Measurements from ENCODE around the gene ERCC2.
A peak's percentile ranks its signal among the peaks of the same experiment; 100 is the strongest.
"Not testable (repeated sequence)": the region's sequence is repeated elsewhere in the genome, so short reads cannot be mapped to it uniquely, and the experiment has no call there.

Gene ERCC2

DNA sequence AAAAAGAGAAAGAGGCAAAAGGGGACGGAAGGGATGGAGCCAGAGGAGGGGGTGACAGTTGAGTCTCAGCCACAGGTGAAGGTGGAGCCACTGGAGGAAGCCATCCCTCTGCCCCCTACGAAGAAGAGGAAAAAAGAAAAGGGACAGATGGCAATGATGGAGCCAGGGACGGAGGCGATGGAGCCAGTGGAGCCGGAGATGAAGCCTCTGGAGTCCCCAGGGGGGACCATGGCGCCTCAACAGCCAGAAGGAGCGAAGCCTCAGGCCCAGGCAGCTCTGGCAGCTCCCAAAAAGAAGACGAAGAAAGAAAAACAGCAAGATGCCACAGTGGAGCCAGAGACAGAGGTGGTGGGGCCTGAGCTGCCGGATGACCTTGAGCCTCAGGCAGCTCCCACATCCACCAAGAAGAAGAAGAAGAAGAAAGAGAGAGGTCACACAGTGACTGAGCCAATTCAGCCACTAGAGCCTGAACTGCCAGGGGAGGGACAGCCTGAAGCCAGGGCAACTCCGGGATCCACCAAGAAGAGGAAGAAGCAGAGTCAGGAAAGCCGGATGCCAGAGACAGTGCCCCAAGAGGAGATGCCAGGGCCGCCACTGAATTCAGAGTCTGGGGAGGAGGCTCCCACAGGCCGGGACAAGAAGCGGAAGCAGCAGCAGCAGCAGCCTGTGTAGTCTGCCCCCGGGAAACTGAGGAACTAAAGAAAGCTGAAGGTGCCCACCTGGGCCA, 38.6 kb upstream of the ERCC2 start:
- DNase-seq (ENCODE audit: insufficient read length, low spot score): no peak
- no peak for FAIRE-seq
- no peak for TF ChIP-seq POU2F2 (IDR thresholded peaks at IDR 0.05; ENCODE audit: low read depth, low read length)
- TF ChIP-seq TAF1 (IDR thresholded peaks at IDR 0.05; ENCODE audit: low read depth, low read length): no peak
- TF ChIP-seq POLR2AphosphoS5 (IDR thresholded peaks at IDR 0.05; ENCODE audit: low read depth, low read length): no peak
- TF ChIP-seq PAX5 (IDR thresholded peaks at IDR 0.05; ENCODE audit: insufficient read depth, low read length, severe bottlenecking): no peak

DNA sequence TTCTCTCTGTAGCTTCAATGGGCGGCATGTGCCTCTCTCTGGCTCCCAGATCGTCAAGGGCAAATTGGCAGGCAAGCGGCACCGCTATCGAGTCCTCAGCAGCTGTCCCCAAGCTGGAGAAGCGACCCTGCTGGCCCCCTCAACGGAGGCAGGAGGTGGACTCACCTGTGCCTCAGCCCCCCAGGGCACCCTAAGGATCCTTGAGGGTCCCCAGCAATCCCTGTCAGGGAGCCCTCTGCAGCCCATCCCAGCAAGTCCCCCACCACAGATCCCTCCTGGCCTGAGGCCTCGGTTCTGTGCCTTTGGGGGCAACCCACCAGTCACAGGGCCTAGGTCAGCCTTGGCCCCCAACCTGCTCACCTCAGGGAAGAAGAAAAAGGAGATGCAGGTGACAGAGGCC, 37.7 kb upstream of the ERCC2 start:
- DNase-seq (ENCODE audit: insufficient read length, low spot score) (no peak), FAIRE-seq (no peak)
- no peak for TF ChIP-seq PAX5 (IDR thresholded peaks at IDR 0.05; ENCODE audit: insufficient read depth, low read length, severe bottlenecking)
- no peak for TF ChIP-seq POLR2A (IDR thresholded peaks at IDR 0.05; ENCODE audit: low read depth, low read length)
- no peak for TF ChIP-seq POLR2AphosphoS5 (IDR thresholded peaks at IDR 0.05; ENCODE audit: low read depth, low read length)
- no peak for TF ChIP-seq SPI1 (IDR thresholded peaks at IDR 0.05; ENCODE audit: low read depth, low read length)
- TF ChIP-seq TAF1 (IDR thresholded peaks at IDR 0.05; ENCODE audit: low read depth, low read length): no peak

DNA sequence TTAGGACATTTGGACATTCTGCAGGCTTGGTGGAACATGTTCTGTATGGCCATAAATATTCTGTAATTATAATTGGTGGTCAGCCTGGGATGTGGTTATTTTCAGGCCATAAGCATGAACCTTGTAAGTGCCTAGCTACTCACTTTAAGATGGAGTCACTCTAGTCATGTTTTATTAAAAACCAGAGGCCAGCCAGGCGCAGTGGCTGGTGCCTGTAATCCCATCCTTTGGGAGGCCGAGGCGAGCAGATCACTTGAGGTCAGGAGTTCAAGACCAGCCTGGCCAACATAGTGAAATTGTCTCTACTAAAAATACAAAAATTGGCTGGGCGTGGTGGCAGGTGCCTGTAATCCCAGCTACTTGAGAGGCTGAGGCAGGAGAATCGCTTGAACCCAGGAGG, 37.2 kb upstream of the ERCC2 start:
- not testable (repeated sequence) for FAIRE-seq

DNA sequence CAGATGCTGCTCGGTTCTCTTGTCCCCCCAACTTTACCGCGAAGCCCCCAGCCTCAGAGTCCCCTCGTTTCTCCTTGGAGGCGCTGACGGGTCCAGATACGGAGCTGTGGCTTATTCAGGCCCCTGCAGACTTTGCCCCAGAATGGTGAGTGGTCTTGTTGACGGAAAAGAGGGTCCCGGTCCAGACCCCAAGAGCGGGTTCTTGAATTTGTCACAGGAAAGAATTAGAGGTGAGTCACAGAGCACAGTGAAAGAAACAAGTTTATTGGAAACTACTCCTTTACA, 36.7 kb upstream of the ERCC2 start:
- TF ChIP-seq PAX5 (IDR thresholded peaks at IDR 0.05; ENCODE audit: insufficient read depth, low read length, severe bottlenecking) (no peak), POU2F2 (IDR thresholded peaks at IDR 0.05; ENCODE audit: low read depth, low read length) (no peak), POLR2A (IDR thresholded peaks at IDR 0.05; ENCODE audit: low read depth, low read length) (no peak), SPI1 (IDR thresholded peaks at IDR 0.05; ENCODE audit: low read depth, low read length) (no peak), POLR2AphosphoS5 (IDR thresholded peaks at IDR 0.05; ENCODE audit: low read depth, low read length) (no peak), TAF1 (IDR thresholded peaks at IDR 0.05; ENCODE audit: low read depth, low read length) (no peak)
- DNase-seq (ENCODE audit: insufficient read length, low spot score) (no peak), FAIRE-seq (no peak)

More for the DNA sequence above, 37.2 kb upstream of the ERCC2 start:
- not testable (repeated sequence) for DNase-seq (ENCODE audit: insufficient read length, low spot score)

DNA sequence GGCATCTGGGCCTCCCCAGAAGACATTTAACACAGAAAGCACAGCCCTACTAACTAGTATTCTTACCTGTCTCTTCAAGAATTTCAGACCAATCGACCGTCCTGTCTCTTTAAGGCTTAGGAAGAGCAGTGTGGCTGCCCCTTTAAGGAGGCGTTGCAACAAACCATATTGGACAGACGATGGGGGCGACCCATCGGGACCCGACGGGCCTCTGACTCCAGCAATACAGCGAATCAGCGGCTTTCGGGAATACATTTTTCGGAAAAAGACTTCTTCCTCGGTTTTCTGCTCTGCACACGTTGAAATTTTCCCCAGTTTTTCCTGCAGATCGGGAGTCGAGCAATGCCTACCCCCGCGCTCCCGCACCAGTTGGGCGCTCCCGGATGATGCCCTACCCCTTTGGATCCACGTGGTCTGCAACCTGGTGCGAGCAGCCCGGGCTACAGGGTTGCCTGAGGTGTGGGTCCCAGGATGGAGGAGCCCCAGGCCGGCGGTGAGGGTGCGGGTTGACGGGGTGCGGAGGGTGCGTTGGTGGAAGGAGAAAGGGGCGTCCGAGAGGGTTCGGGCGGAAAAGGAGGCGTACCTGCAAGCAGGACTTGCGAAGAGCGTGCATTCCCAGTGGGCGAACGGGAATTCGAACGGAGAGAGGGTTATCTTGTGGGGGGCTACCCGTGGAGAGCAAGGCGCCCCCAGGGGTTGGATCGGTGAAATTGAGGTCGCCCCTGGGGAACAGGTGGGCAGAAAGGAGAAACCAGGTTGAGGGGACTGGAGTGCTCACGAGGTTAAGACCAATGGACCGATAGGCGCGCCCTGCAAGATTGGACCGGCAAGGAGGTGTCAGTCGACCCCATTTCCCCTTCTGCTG, 36.1 kb upstream of the ERCC2 start, which contains the start of gene POLR1G:
Gene POLR1G (plus strand): TSS at position 419 of the 865 bp plus-strand sequence. CDS start 53 bp downstream, at position 472.
- FAIRE-seq (peak; percentile 93), DNase-seq (ENCODE audit: insufficient read length, low spot score) (peak; percentile 91)
- TF ChIP-seq POLR2AphosphoS5 (IDR thresholded peaks at IDR 0.05; ENCODE audit: low read depth, low read length) (peak; percentile 45; the same call in 1 of the 2 replicates), SPI1 (IDR thresholded peaks at IDR 0.05; ENCODE audit: low read depth, low read length) (no peak), POU2F2 (IDR thresholded peaks at IDR 0.05; ENCODE audit: low read depth, low read length) (peak; percentile 64), POLR2A (IDR thresholded peaks at IDR 0.05; ENCODE audit: low read depth, low read length) (peak; percentile 82), PAX5 (IDR thresholded peaks at IDR 0.05; ENCODE audit: insufficient read depth, low read length, severe bottlenecking) (no peak), TAF1 (IDR thresholded peaks at IDR 0.05; ENCODE audit: low read depth, low read length) (peak; percentile 66)

DNA sequence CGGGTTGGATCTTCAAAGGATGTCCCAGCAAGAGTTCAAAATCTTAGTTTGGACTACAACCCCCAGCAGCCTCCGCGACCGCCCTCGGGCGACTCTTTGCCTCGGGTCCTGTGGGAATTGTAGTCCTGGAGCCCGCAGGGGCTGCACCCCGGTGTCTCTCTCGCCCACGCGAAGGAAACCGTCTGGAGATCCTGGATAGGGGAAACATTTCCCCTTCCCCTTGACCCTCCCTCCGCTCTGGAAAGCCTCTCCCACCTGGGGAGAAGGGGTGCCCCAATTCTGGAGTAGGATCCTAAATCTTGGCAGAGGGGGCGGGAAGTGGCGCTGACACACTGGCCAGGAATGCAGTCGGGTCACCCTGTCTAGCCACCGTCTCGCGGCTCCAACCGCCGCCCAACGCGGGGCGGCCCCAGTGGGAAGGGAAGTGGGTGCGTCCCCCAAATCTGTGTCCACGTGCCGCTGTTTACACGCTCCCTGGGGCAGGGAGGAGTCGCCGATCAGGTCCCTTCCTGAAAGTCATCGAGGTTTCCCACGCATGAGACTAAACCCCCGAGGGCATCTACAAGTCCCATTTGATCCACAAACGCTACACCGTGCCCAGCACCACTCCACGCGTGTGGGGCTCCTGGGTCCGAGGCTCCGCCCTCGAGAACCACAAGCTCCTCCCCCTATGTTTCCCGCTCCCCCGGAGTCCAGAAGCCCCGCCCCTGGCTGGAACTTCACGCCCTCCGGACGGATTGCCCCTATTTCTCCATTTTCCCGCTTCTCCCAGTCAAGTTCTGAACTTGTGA, 35.3 kb upstream of the ERCC2 start:
- TF ChIP-seq POLR2A (IDR thresholded peaks at IDR 0.05; ENCODE audit: low read depth, low read length) (no peak), PAX5 (IDR thresholded peaks at IDR 0.05; ENCODE audit: insufficient read depth, low read length, severe bottlenecking) (no peak), SPI1 (IDR thresholded peaks at IDR 0.05; ENCODE audit: low read depth, low read length) (peak; percentile 31; the same call in 1 of the 2 replicates)
- DNase-seq (ENCODE audit: insufficient read length, low spot score) (peak; percentile 85), FAIRE-seq (no peak)

DNA sequence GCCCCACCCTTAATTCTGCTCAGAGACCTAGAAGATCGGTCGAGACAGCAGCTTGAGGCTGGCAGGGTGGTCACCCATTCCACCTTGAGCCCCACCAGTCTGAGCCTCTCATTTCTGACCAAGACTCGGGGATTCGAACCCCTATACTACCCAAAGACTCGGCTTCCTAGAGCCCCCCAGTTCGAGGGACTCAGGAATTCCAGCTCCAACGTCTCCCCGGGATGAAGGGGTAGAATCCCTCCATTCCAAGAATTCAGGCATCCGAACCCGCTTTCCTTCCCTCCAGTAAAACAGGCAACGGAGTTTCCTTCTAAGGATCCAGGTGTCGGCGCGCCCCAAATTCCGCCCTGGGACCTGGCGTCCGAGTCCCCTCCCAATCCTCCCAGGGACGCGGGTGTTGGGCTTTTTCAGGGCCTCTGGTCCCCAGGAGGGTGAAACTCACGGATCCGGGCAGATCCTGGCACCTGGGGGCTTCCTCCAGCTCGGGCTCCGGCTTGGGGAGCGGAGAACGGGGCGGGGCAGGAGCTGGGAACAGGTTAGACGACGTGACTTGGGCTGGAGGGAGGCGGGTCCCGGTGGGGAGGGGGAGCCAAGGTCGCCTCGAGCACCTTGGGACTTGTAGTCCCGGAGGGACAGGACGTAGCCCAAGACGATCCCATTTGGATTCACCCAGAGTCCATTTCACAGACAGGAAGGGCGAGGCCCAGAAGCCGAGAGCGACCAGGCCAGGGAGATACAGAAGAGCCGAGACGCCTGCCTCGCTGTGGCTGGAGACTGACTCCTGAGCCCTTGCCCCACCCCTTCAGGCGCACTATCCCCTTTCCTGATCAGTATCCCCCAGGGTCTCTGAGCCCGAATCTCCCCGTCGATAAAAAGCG, 34.4 kb upstream of the ERCC2 start, which contains the start of gene PPP1R13L:
Gene PPP1R13L (minus strand): TSS at position 513 of the 878 bp plus-strand sequence. CDS start 6,751 bp downstream, outside the sequence.
- TF ChIP-seq PAX5 (IDR thresholded peaks at IDR 0.05; ENCODE audit: insufficient read depth, low read length, severe bottlenecking): no peak
- no peak for TF ChIP-seq POLR2AphosphoS5 (IDR thresholded peaks at IDR 0.05; ENCODE audit: low read depth, low read length)
- no peak for TF ChIP-seq POU2F2 (IDR thresholded peaks at IDR 0.05; ENCODE audit: low read depth, low read length)
- TF ChIP-seq SPI1 (IDR thresholded peaks at IDR 0.05; ENCODE audit: low read depth, low read length): no peak
- TF ChIP-seq TAF1 (IDR thresholded peaks at IDR 0.05; ENCODE audit: low read depth, low read length): no peak
- no peak for TF ChIP-seq POLR2A (IDR thresholded peaks at IDR 0.05; ENCODE audit: low read depth, low read length)
- FAIRE-seq (peak; percentile 71), DNase-seq (ENCODE audit: insufficient read length, low spot score) (no peak)

DNA sequence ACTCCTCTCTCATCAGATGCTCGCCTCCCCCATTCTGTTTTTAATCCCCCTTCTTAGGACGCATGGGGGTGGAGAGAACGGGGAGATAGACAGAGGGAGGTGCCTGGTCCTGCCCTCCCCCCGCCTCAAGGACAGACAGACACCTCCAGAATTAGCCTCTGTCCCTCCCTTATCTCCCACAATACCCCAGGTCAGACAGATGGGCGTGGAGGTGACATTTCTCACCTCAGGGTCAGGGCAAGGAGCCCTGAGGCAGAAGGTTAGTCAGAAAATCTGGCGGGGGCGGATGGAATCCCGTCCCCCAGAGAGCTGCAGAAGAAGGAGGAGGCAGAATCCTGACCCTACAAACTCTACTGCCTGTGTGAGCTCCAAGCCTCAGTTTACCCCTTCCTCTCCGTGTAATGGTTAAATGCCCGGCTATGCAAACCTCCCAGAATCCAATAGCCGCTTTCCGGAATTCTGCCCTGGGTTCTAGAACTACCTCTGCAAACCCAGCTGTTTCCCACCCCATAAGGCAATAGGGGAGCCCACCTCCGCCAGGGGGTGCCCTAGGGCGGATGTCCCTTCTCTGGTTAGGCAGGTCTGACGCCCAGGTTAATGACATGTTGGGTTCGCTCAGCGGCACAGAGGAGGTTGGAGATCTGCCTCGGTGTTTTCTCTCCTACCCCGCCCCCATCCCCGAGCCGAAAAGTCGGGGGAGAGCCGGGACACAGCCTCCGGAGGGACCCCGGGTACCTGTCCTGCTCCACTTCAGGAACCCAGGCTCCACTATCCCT, 33.6 kb upstream of the ERCC2 start:
- TF ChIP-seq POLR2AphosphoS5 (IDR thresholded peaks at IDR 0.05; ENCODE audit: low read depth, low read length): no peak
- no peak for TF ChIP-seq POLR2A (IDR thresholded peaks at IDR 0.05; ENCODE audit: low read depth, low read length)
- no peak for TF ChIP-seq PAX5 (IDR thresholded peaks at IDR 0.05; ENCODE audit: insufficient read depth, low read length, severe bottlenecking)
- TF ChIP-seq POU2F2 (IDR thresholded peaks at IDR 0.05; ENCODE audit: low read depth, low read length): no peak
- no peak for TF ChIP-seq TAF1 (IDR thresholded peaks at IDR 0.05; ENCODE audit: low read depth, low read length)
- TF ChIP-seq SPI1 (IDR thresholded peaks at IDR 0.05; ENCODE audit: low read depth, low read length): no peak
- peak; percentile 82 for FAIRE-seq
- DNase-seq (ENCODE audit: insufficient read length, low spot score): peak; percentile 65

Data from GM12891 (cell line).